GM19023 (cell line): ENCODE results near the gene SVBP.
A peak's percentile ranks its signal among the peaks of the same experiment; 100 is the strongest.

Source experiments
- ATAC-seq: cut with Tn5 transposase; IDR thresholded peaks from one replicate; pipeline ENCODE4 v1.9.1; 2021; ENCODE audit warnings: mild to moderate bottlenecking, moderate library complexity; ENCODE audit not compliant: unreplicated experiment

Gene SVBP

GRCh38 chr1:42806593-42806992 lies 10.6 kb downstream of the SVBP start:
- no peak for ATAC-seq

- ATAC-seq, result no peak
Observed at GRCh38 chr1:42806171-42806570, 11.0 kb downstream of the SVBP start.

GRCh38 chr1:42801832-42802473 lies 15.2 kb downstream of the SVBP start:
- ATAC-seq, result no peak

DNA sequence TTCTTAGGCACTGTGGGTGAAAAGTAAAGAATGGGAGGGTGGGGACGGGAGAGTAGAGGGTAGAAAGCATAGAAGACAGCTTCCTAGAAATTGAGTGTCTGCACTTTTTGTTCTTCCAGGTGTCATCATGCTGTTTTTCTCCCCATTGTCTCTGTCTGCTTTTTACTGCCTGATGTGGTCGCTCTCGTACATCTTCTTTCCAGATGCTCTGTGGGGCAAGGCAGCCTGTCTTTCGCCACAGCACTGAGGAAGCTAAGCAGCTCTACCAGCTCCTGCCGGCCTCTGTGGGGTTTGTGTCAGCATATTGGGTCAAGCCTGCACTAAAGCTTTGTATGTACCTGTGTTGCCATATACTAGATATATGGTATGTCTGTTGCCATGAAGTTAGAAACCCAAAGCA lies 19.2 kb downstream of the SVBP start:
- no peak for ATAC-seq

- no peak for ATAC-seq
Observed at GRCh38 chr1:42797414-42797813, 19.8 kb downstream of the SVBP start.

DNA sequence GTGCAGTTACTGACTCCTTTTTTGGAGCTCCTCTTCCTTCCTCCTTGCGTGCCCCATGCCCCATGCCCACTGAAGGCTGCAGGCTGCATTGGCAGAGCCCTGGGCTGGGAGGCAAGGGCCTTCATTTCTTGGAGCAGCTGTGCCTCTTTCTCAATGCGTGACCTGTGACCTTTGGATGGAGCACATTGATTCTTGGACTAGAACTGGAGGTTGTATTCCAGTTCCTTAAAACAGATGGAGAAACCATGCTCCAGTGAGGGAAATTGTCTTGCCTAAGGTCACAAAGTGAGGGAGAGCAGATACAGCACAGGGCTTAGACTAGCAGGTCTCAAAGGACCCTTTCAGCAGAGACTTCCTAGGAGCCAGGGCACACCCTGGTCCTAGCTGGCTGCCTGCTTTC lies 23.4 kb downstream of the SVBP start:
- ATAC-seq, result no peak

DNA sequence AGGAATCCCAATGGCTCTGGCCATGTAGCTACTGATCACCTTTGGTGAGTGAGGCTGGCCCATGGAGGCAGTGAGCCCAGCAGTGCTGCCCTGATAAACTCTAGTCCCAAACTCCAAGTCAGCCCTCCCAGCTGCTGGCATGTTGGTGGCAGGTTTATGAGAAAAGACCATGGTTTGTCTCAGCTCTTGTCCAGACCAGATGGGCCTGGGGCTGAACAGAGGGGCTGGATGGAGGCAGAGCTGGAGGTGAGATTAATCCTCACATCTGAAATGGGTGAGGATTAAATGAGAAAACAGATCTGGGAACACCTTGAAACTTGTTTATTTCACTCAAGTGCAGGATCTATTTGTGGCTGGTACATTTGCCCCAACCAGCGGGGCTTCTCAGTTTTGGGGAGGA lies 29.2 kb downstream of the SVBP start:
- ATAC-seq, result no peak

- ATAC-seq, result no peak
Observed at GRCh38 chr1:42786097-42786496, 31.1 kb downstream of the SVBP start.

- ATAC-seq, result no peak
Observed at GRCh38 chr1:42784946-42785693, 32.1 kb downstream of the SVBP start, which contains the start of gene TMEM269. TSS of gene TMEM269 (plus strand) at chr1:42784991. CDS start at chr1:42789894, 4,903 bp downstream.

GRCh38 chr1:42784547-42784945 lies 32.7 kb downstream of the SVBP start:
- no peak for ATAC-seq

- no peak for ATAC-seq
Observed at GRCh38 chr1:42783092-42783491, 34.1 kb downstream of the SVBP start.

DNA sequence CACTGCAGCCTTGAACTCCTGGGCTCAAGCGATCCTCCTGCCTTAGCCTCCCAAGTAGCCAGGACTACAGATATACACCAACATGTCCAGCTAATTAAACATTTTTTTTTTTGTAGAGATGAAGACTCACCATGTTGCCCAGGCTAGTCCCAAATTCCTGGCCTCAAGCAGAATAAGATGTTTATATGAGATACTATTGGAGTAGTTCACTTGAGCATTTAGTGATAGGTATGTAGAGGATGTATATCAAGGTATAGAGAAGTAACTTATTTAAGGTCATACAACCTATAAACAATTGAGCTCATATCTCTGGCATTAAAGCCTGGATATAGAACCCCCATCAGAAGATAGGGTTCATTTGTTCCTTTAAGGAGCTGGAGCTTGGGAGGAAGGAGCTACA lies 37.0 kb downstream of the SVBP start:
- no peak for ATAC-seq

DNA sequence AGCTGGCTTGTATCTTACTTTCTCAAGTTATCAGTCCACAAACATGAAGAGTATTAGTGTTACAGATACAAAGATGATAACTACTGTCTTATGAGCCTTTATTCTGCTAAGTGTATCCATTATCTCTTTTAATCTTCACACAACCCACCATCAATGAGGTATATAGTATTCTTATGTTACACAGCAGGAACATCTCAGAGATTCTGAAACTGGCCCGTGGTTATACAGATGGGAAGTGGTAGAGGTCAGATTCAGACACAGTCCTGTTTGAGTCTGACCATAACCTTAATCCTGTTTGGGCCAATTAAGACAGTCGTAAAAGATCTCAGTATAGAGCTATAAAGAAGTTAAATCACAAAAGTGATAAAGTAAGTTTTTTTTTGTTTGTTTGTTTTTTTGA lies 37.5 kb downstream of the SVBP start:
- no peak for ATAC-seq

GRCh38 chr1:42777852-42778251 lies 39.3 kb downstream of the SVBP start:
- no peak for ATAC-seq

DNA sequence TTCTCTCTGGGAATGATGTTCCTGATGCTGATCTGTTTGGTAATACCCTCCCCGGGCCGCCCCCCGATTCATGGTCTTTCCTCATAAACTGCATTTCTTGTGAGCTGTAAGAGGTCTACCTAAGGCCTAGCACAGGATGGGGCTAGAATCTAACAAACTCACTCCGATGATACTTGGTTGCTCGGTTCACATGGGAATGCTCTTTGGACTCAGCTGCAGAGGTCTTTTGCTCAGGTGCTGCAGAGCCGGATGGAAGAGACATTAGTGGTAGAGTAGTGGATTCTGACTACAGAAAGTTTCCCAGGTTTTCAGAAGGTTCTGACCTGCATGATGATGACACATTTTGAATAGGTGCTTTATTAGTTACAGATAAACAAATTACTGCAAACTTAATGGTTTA lies 40.7 kb downstream of the SVBP start:
- ATAC-seq, result no peak

DNA sequence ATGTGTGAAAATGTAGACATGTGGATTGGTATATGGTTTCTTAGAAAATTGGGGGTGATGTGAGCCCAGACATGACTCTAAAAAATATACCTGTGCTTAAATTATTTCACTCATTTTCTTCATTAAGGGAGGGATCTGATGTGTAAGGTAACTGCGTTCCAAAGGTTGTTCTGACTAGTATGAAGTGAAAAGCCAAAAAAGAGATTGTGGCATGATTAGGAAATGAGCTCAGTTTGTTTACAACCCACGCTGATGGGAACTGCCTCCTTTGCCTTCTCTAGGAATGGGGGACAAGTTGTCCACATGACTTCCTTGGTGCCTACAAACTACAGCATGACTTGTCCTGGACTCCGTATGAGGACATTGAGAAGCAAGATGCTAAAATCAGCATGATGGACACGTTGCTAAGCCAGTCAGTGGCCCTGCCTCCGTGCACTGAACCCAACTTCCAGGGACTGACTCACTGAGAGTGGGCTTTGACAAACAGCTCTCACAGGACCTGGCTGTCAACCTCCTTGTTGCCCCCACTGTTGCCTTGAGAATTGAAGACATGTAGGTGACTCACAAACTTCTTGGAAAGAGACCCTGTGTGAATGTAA lies 42.2 kb downstream of the SVBP start:
- no peak for ATAC-seq

- ATAC-seq, result no peak
Observed at GRCh38 chr1:42773420-42773819, 43.8 kb downstream of the SVBP start.

- ATAC-seq, result no peak
Observed at GRCh38 chr1:42769811-42770210, 47.4 kb downstream of the SVBP start.

DNA sequence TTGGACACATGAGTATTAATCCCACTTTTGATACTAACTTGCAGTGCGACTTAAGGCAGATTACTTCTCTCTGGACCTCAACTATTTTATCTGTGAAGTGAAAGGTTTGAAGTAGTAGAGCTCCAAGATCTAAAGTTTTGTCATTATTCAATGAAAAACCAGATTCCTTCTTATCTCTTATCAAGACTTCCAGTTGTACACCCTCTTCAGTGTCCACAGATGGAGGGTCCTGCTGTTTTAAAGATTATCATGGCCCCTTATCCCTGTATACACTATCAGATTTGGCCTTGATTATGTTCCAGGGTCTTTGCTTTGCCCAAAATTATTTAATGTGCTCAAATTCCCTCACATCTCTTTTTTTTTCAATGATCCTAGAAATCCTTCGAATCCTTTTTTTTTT lies 49.0 kb downstream of the SVBP start:
- ATAC-seq, result no peak

GRCh38 chr1:42767510-42768000 lies 49.6 kb downstream of the SVBP start:
- peak; percentile 12 for ATAC-seq

DNA sequence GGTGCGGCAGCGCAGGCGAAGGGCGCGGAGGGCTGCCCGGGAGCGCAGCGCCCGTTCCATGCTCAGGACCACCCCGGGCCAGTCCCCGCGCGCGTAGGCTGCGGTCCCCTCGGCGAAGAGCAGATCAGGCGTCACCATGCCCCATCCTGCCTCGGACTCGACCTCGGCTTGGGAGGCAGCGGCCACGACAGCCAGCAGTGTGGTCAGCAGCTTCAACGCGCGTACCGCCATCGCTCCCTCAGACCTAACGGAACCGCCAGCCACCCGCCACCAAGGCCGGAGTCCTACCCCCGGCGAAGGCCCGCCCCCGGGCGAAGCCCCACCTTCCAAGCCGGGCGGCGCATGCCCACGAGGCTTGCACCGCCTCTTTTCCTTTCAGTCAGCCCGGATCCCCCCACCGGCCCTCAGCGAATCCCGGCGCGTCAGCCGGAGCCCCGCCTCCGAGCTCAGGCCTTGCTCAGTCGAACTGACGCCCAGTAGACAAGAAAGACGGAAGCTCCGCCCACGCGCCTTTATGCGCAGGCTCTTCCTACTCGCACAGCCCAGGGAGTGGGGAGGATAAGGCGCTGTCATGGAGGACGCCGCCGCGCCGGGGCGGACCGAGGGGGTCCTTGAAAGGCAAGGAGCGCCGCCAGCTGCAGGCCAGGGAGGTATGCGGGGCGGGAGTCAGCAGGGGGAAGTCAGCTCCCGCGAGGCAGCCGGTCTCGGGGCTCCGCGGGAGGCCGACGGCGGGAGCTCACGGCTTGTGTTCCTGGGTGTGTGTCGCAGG lies 50.3 kb downstream of the SVBP start, which contains the start of the genes C1orf50 and P3H1:
Gene C1orf50 (plus strand): TSS at position 509 of the 769 bp plus-strand sequence. CDS start 63 bp downstream, at position 572.
Gene P3H1 (minus strand): TSS at position 288 of the 769 bp plus-strand sequence. CDS start 57 bp downstream, at position 231.
- peak; percentile 93 for ATAC-seq
